ENCODE results near the gene ZDHHC3. TPM values are rescaled to one million over a fixed set of nuclear protein-coding genes. Genes with fewer than 3 reads are reported as not detected.

Gene ZDHHC3
- total RNA-seq, 2 donors from 2014 or later, result 63.7 to 69.7 TPM

DNA sequence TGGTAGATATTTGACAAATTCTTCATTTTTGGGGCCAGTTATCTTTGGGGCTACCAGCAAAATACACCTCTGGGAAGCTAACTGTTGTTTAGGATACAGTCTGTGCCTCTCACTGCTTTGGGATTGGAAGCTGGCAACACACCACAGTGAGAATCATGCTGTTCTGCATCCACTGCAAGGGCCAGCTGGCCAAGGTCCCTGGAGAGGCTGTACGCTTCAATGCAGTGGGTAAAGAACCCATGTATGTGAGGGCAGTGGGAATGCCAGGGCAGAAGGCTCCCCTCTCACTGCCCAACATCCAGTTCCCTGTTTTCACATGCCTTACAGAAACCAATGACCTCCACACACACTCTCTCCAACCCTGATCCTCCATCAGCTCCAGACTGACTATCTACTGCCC is 20.1 kb downstream of the ZDHHC3 start:
- Mint-ChIP-seq H3K9me3 (no peaks in the 10 kb centered on the region), H3K27me3 (ENCODE audit: insufficient read depth) (no peaks in the 10 kb centered on the region), H3K36me3 (ENCODE audit: low read depth) (peaks cover 15% of the 10 kb centered on the region), H3K4me3 (no peak overlapping the region), H3K4me1 (peaks cover 3% of the 10 kb centered on the region), H3K27ac (no peak overlapping the region)
- Histone ChIP-seq H3K27ac (ENCODE audit: low read depth, low read length) (no peak overlapping the region), H3K27me3 (ENCODE audit: control insufficient read depth, insufficient read depth, low read length, poor library complexity, severe bottlenecking) (no peaks in the 10 kb centered on the region), H3K4me1 (ENCODE audit: control insufficient read depth, insufficient read depth, low read length) (no peaks in the 10 kb centered on the region), H3K36me3 (ENCODE audit: control insufficient read depth, insufficient read depth, low read length) (peaks cover 26% of the 10 kb centered on the region), H3K9ac (ENCODE audit: extremely low read depth, low read length, poor library complexity, severe bottlenecking) (no peak overlapping the region), H3K4me3 (ENCODE audit: low read length) (no peak overlapping the region), H3K9me3 (ENCODE audit: control insufficient read depth, low read length) (no peaks in the 10 kb centered on the region)
- 95 to 100% methylated on average over 1 of the region's 1 CpG for WGBS, 2 experiments (ENCODE audit: insufficient coverage in 1 of 2, insufficient read length in 1 of 2)
- TF ChIP-seq, protein P1, sequence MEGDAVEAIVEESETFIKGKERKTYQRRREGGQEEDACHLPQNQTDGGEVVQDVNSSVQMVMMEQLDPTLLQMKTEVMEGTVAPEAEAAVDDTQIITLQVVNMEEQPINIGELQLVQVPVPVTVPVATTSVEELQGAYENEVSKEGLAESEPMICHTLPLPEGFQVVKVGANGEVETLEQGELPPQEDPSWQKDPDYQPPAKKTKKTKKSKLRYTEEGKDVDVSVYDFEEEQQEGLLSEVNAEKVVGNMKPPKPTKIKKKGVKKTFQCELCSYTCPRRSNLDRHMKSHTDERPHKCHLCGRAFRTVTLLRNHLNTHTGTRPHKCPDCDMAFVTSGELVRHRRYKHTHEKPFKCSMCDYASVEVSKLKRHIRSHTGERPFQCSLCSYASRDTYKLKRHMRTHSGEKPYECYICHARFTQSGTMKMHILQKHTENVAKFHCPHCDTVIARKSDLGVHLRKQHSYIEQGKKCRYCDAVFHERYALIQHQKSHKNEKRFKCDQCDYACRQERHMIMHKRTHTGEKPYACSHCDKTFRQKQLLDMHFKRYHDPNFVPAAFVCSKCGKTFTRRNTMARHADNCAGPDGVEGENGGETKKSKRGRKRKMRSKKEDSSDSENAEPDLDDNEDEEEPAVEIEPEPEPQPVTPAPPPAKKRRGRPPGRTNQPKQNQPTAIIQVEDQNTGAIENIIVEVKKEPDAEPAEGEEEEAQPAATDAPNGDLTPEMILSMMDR (conservative IDR thresholded peaks at IDR 0.05), result no peak
- no peak for DNase-seq

DNA sequence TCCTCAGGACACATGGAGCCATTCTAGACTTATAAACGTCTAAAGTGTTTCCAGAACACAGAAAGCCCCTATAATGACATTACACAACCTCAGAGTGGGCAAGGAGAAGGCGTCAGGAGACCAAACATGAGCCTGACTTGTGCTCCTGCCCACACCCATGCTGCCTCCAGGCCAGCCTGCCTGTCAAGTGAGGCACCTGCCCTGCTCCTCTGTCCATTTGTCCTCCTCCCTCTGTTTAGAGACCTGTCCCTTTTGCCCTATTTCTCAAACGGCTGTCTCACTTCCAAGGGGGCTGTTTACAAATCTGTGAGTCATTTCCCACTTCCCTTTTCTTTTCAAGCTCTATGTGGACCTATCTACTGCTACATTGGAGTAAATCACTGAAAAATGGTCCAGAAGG is 21.0 kb downstream of the ZDHHC3 start:
- Histone ChIP-seq H3K9ac (ENCODE audit: extremely low read depth, low read length, poor library complexity, severe bottlenecking) (no peak overlapping the region), H3K36me3 (ENCODE audit: control insufficient read depth, insufficient read depth, low read length) (peaks cover 26% of the 10 kb centered on the region), H3K27ac (ENCODE audit: low read depth, low read length) (no peak overlapping the region), H3K4me1 (ENCODE audit: control insufficient read depth, insufficient read depth, low read length) (no peaks in the 10 kb centered on the region), H3K27me3 (ENCODE audit: control insufficient read depth, insufficient read depth, low read length, poor library complexity, severe bottlenecking) (no peaks in the 10 kb centered on the region), H3K4me3 (ENCODE audit: low read length) (no peak overlapping the region), H3K9me3 (ENCODE audit: control insufficient read depth, low read length) (no peaks in the 10 kb centered on the region)
- Mint-ChIP-seq H3K4me3 (no peak overlapping the region), H3K27me3 (ENCODE audit: insufficient read depth) (no peaks in the 10 kb centered on the region), H3K9me3 (no peaks in the 10 kb centered on the region), H3K36me3 (ENCODE audit: low read depth) (peaks cover 15% of the 10 kb centered on the region), H3K4me1 (peaks cover 4% of the 10 kb centered on the region), H3K27ac (no peak overlapping the region)
- 77 to 84% methylated on average over 3 of the region's 3 CpGs for WGBS, 2 experiments (ENCODE audit: insufficient coverage in 1 of 2, insufficient read length in 1 of 2)
- DNase-seq, result no peak
- TF ChIP-seq, protein P1 (conservative IDR thresholded peaks at IDR 0.05), result no peak

DNA sequence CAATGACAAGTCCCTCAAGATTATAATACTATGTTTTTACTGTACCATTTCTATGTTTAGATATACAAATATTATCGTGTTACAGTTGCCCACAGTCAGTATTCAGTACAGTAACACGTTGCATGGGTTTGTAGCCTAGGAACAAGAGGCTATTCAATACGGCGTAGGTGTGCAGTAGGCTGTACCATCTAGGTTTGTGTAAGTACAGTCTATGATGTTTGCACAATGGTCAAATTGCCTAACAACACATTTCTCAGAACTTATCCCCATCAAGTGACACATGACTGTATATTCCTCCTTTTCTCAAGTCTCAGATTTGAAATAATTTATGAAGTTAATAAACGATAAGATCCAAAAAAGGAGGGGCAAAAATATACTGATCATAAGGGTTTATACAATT is 21.7 kb downstream of the ZDHHC3 start:
- no peak for DNase-seq
- Mint-ChIP-seq H3K36me3 (ENCODE audit: low read depth) (peaks cover 12% of the 10 kb centered on the region), H3K9me3 (no peaks in the 10 kb centered on the region), H3K4me1 (peaks cover 4% of the 10 kb centered on the region), H3K27me3 (ENCODE audit: insufficient read depth) (no peaks in the 10 kb centered on the region), H3K27ac (no peak overlapping the region), H3K4me3 (no peak overlapping the region)
- H3K4me1 ChIP-seq (ENCODE audit: control insufficient read depth, insufficient read depth, low read length), result no peaks in the 10 kb centered on the region
- no peak overlapping the region for H3K9ac ChIP-seq (ENCODE audit: extremely low read depth, low read length, poor library complexity, severe bottlenecking)
- WGBS, 2 experiments (ENCODE audit: insufficient coverage in 1 of 2, insufficient read length in 1 of 2), result 94% methylated on average over 3 to 5 of the region's 5 CpGs
- TF ChIP-seq, protein P1 (conservative IDR thresholded peaks at IDR 0.05), result no peak
- no peaks in the 10 kb centered on the region for H3K27me3 ChIP-seq (ENCODE audit: control insufficient read depth, insufficient read depth, low read length, poor library complexity, severe bottlenecking)
- H3K4me3 ChIP-seq (ENCODE audit: low read length), result no peak overlapping the region
- H3K36me3 ChIP-seq (ENCODE audit: control insufficient read depth, insufficient read depth, low read length), result peaks cover 25% of the 10 kb centered on the region
- no peak overlapping the region for H3K27ac ChIP-seq (ENCODE audit: low read depth, low read length)
- no peaks in the 10 kb centered on the region for H3K9me3 ChIP-seq (ENCODE audit: control insufficient read depth, low read length)

Data from endodermal cell (in vitro differentiated cells).